ENCODE measurements around the gene SLC7A8.

GRCh38 chr14:23140371-23140770, 43.1 kb downstream of the SLC7A8 start:
- TF ChIP-seq FOXA2 (IDR thresholded peaks at IDR 0.05) (no peak), CTCF (IDR thresholded peaks at IDR 0.05; ENCODE audit: low read depth, low read length, missing input control) (no peak), RXRA (IDR thresholded peaks at IDR 0.05) (no peak), MAX (IDR thresholded peaks at IDR 0.05) (no peak)

All from liver (tissue), 3 donors.